ENCODE data around the gene ELOVL5.

Gene ELOVL5

GRCh38 chr6:53236241-53236640, 112.5 kb downstream of the ELOVL5 start:
- no peak for DNase-seq

DNA sequence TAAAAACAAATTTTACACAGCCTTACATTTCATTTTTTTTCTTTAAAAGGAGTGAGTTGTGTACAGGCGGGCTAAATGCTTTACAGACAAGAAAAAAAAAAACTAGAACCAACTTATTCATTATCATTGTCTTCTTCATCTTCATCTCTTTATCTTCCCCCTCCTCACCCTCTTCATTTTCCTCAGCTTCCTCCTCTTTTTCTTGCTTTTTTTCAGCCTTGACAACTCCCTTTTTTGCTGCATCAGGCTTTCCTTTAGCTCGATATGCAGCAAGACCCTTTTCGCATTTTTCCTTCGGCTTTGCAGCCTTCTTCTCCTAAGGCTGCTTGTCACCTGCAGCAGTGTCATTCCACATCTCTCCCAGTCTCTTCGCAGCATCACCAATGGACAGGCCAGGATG, 113.2 kb downstream of the ELOVL5 start:
- DNase-seq = no peak

- DNase-seq = no peak
Measured at GRCh38 chr6:53233309-53233708, 115.4 kb downstream of the ELOVL5 start.

DNA sequence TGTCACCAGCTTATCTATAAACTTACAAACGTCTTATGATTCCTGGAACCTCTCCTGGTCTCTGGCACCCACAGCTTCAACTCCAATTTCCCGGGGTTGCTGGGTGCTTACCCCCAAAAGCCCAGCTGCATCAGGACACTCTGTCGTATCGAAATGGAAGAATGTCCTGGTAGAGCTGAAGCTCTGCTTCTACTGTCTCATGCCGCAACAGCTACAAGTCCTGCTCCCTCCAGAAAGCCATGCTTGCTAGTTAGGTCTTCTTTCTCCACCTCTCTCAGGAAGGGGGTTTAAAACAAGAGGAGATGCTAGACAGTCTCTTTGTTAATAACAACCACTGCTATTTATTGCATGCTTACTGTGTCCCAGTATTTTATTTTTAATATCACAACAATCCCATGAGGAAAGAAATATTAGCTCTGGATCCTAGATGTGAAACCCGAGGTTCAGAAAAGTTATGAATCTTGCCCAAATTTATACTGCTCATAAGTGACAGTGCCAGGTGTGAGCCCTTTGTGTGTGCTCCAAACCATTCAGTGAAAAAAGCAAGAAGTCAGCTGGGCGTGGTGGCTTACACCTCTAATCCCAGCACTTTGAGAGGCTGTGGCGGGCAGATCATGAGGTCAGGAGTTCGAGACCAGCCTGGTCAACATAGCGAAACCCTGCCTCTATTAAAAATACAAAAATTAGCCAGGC, 117.8 kb downstream of the ELOVL5 start:
- DNase-seq = no peak

DNA sequence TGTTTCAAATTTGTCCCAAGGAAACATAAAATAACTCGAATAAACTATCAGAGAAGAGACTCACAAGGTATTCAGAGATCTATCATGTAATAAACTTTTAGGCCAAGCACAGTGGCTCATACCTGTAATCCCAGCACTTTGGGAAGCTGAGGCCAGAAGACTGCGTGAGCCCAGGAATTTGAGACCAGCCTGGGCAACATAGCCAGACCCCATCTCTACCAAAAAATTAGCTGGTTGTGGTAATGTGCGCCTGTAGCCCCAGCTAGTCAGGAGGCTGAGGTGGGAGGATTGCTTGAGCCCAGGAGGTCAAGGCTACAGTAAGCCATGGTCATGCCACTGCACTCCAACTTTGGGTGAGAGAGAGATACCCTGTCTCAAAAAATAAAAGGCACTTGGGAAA, 120.9 kb downstream of the ELOVL5 start:
- DNase-seq = no peak

DNA sequence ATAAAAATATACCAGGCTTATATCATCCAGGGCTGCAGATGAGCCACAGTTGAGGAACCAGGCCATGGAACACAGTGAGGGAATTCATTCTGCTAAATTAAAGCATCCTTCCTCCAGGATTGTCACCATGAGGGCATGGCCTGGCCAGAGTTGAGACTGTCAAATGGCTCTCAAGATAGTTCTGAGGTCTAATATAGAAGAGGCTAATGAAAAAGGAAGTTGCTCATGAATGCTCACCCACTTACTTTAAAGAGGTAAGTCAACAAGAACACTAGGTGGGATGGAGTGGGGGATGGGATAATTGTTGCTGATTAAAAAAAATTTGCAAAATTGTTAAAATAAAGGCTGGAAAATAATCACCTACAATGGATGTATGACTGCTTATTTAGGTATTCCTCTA, 128.1 kb downstream of the ELOVL5 start:
- no peak for DNase-seq

Data from activated effector memory CD4-positive, alpha-beta T cell treated with Interleukin-2 at 50 U/mL for 16 hours (primary cell).